Measurements from ENCODE around the gene IL20. TPM values are rescaled to one million over a fixed set of nuclear protein-coding genes. Genes with fewer than 3 reads are reported as not detected.

Gene IL20
- total and polyA plus RNA-seq, 2 of the 13 experiments (the other 11 are each of a cell fraction or from before 2014, with no cell fraction given): 0.05 TPM; not detected in 1

GRCh38 chr1:206902702-206903101 lies 37.3 kb downstream of the IL20 start (continued):
- no peak for TF ChIP-seq ZNF446 (CRISPR knock-in tag; IDR thresholded peaks at IDR 0.05)
- no peak for TF ChIP-seq TCF12 (IDR thresholded peaks at IDR 0.05)
- TF ChIP-seq TCF12 (CRISPR knock-in tag; IDR thresholded peaks at IDR 0.05): no peak
- TF ChIP-seq HDAC2 (CRISPR knock-in tag; IDR thresholded peaks at IDR 0.05): no peak
- TF ChIP-seq ZBTB26 (CRISPR knock-in tag; IDR thresholded peaks at IDR 0.05; ENCODE audit: borderline replicate concordance): no peak
- TF ChIP-seq UBTF (CRISPR knock-in tag; IDR thresholded peaks at IDR 0.05): no peak

- ATAC-seq (no peak), DNase-seq (ENCODE audit: low spot score) (no peak), FAIRE-seq (no peak)
- Histone ChIP-seq H3K36me3 (replicated peaks in 1 of 2; ENCODE audit: control insufficient read depth in 1 of 2, insufficient read depth in 2 of 2, low read length in 2 of 2) (no peaks in the 10 kb centered on the region), H4K20me1 (ENCODE audit: insufficient read depth, low read length) (no peaks in the 10 kb centered on the region), H3K79me2 (ENCODE audit: insufficient read depth, low read length) (no peaks in the 10 kb centered on the region), H3K9ac (ENCODE audit: insufficient read depth, low read depth, low read length) (no peak overlapping the region), H3K27ac (ENCODE audit: extremely low read length, insufficient read depth, low read length) (no peak overlapping the region), H3K4me3 (replicated peaks in 1 of 3; ENCODE audit: insufficient read depth in 1 of 3, low read depth in 2 of 3, low read length in 3 of 3) (no peak overlapping the region), H2AFZ (ENCODE audit: low read length) (no peak overlapping the region), H3K4me2 (ENCODE audit: low read depth, low read length) (no peak overlapping the region), H3K9me3 (ENCODE audit: low read length) (no peaks in the 10 kb centered on the region), H3K27me3 (ENCODE audit: control insufficient read depth in 1 of 2, insufficient read depth in 2 of 2, low read length in 2 of 2) (peaks cover 2 to 17% of the 10 kb centered on the region in 2 experiments; a peak in 2 of 5 replicates), H3K4me1 (ENCODE audit: insufficient read depth, low read length) (no peaks in the 10 kb centered on the region)
- TF ChIP-seq RORA (CRISPR knock-in tag; IDR thresholded peaks at IDR 0.05): no peak
- no peak for TF ChIP-seq SALL1 (CRISPR knock-in tag; IDR thresholded peaks at IDR 0.05)
- TF ChIP-seq RXRA (CRISPR knock-in tag; IDR thresholded peaks at IDR 0.05): no peak
- no peak for TF ChIP-seq CAMTA2 (CRISPR knock-in tag; IDR thresholded peaks at IDR 0.05; ENCODE audit: borderline replicate concordance)
- no peak for TF ChIP-seq BRCA1 (CRISPR knock-in tag; IDR thresholded peaks at IDR 0.05)
- TF ChIP-seq ZNF777 (CRISPR knock-in tag; IDR thresholded peaks at IDR 0.05): no peak
- WGBS (ENCODE audit: low lambda C conversion rate): 2% methylated on average over 2 of the region's 2 CpGs
- ChIA-PET CTCF (ENCODE audit: low intra/inter-chr PET ratio, low total read pairs) (no interaction called here), POLR2A (no interaction called here)
- no TSS peak for BruUV-seq (replicated peaks)
- in situ Hi-C loops (cut with HindIII; ENCODE audit: extremely low pct_ligation_motif_present, low pct_unique_long_range_greater_than_20kb): loop anchor here (25.0 kb wide), 1 partner anchor 266 kb away; the partner anchor contains the start of gene DYRK3
- intact Hi-C loops (cut with micrococcal nuclease; ENCODE audit: unreplicated experiment): no loop called here
These were observed 38.3 kb downstream of the IL20 start for GRCh38 chr1:206903687-206904086.
